Sigmoid colon (tissue), 7 donors: ENCODE measurements around the gene TAF5L. TPM values are rescaled to one million over a fixed set of nuclear protein-coding genes. Genes with fewer than 3 reads are reported as not detected.

Experiments
- DNase-seq: peaks from one replicate; pipeline ENCODE4 v3.0.0-alpha.2; 2019
- H3K27ac ChIP-seq, 4 donors: fragments of 200-600 bp; sonication (generic); one replicate each; pipeline ENCODE4 v1.5.1; 2016 to 2019; ENCODE audit warnings: mild to moderate bottlenecking in 1 of 4
- H3K27me3 ChIP-seq, 3 donors: fragments of 200-600 bp; sonication (generic); one replicate each; pipeline ENCODE4 v1.5.1; 2019; ENCODE audit warnings: mild to moderate bottlenecking in 1 of 3
- H3K36me3 ChIP-seq, 4 donors: fragments of 200-600 bp; sonication (generic); one replicate each; pipeline ENCODE4 v1.5.1; 2016 to 2019
- H3K4me1 ChIP-seq, 4 donors: fragments of 200-600 bp; sonication (generic); one replicate each; pipeline ENCODE4 v1.5.1; 2017 to 2019
- H3K4me3 ChIP-seq, 4 donors: fragments of 200-600 bp; sonication (generic); one replicate each; pipeline ENCODE4 v1.5.1; 2017 to 2019; ENCODE audit warnings: mild to moderate bottlenecking in 2 of 4, moderate library complexity in 1 of 4
- H3K9me3 ChIP-seq, 4 donors: fragments of 200-600 bp in 3 of 4; sonication (generic) in 3 of 4; one replicate each; pipeline versions ENCODE4 v1.5.1 to v1.6.1; 2013 to 2019
- EP300 ChIP-seq, 4 donors: sonication (generic); formaldehyde crosslinking; IDR thresholded peaks; one replicate each; pipeline ENCODE4 v1.6.1; 2017; ENCODE audit warnings: antibody characterized with exemption in 4 of 4
- POLR2A ChIP-seq, 2 donors: fragments of 450-650 bp; IDR thresholded peaks; one replicate each; pipeline ENCODE4 v1.6.1; 2016; ENCODE audit warnings: antibody characterized with exemption in 2 of 2, mild to moderate bottlenecking in 2 of 2, moderate library complexity in 2 of 2
- POLR2AphosphoS5 ChIP-seq, 4 donors: sonication (generic); formaldehyde crosslinking; IDR thresholded peaks; one replicate each; pipeline ENCODE4 v1.6.1; 2017; ENCODE audit warnings: antibody characterized with exemption in 4 of 4
- WGBS, 2 donors: extraction: QIAGEN DNeasy Blood & Tissue Kit; methylation state at CpG; one replicate each; pipeline ENCODE4 v1.1.7; 2013; 5-methylcytosine and 5-hydroxymethylcytosine counted together
- intact Hi-C: fragments of 100-400 bp; cut with DNase I; formaldehyde crosslinking; loops from one replicate; pipeline ENCODE4 v1.15.1; 2023
- polyA plus RNA-seq, 3 donors: library from polyadenylated mRNA; stranded (reverse); fragments of 200-250 nt; gene quantifications; one replicate each; pipeline ENCODE4 v1.2.3, GENCODE V29; 2013
- total RNA-seq, 4 donors: library from RNA; depleted of rRNA; stranded (reverse); fragments of >200 nt; gene quantifications; one replicate each; pipeline ENCODE4 v1.1.0, GENCODE V29; 2016
- TF ChIP-seq, protein P1 (sequence below), 4 experiments: fragments of 450-650 bp in 3 of 4; fragments of 200-600 bp in 1 of 4; IDR thresholded peaks; one replicate each; pipeline ENCODE4 v1.5.1; 2016 to 2019; ENCODE audit warnings: antibody characterized with exemption in 4 of 4, mild to moderate bottlenecking in 3 of 4, moderate library complexity in 2 of 4
- donor health status: healthy with polysubstance abuse.
- donor health status: Bipolar disorder and iron deficiency.
- donor health status: healthy.

The TAF5L gene
- total RNA-seq = 10 to 100 TPM; 11.1 to 18.0 (median 15.0) TPM
- 10 to 100 TPM; 10.6 to 13.7 (median 12.0) TPM for polyA plus RNA-seq

DNA sequence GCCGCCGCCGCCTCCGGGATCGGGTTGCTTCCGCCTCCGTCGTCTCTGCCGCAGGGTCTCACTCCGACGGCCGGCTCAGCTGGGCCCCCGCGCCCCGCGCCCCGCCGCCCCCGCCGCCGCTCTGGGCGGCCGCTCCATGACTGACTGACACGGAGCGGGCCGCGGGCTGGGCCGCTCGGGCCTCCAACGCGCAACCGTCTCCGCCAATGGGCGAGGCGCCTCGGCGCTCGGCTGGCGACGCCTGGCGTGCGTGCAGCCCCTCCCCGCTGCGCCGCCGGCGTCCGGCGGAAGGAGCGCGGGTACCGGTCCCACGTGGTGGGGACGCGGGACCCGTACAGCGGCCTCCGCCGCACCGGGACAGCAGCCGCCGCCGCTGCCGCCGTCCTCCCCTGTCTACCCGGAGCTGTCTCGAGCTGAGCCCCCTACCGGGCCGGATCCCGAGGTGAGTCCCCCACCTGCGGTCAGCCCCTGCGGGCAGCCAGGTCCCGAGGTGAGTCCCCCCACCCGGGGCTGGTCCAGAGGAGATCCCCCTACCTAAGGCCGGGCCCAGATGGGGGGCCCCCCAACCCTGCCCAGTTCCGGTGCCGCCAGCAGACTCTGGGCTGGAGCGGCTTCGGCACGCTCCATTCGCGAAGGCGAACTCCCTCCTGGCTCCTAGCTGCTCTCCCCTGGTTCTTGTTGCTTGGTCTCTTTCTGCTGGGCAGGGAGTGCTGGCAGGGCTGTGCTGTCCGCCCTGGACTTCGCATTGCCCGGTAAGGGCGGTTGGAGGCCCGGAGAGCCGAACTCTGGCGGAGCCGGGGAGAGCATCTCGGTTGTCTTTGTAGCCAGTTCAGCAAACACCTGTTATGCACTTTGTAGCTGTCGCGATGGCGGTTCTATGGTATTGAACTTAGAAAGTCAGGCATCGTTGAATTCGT is at the start of gene TAF5L, which contains the start of gene URB2:
Gene TAF5L (minus strand): TSS at position 208 of the 917 bp plus-strand sequence. CDS start 11,640 bp downstream, outside the sequence.
Gene URB2 (plus strand): TSS at position 333 of the 917 bp plus-strand sequence. CDS start 1,387 bp downstream, outside the sequence.
- 0 to 1% methylated on average over 97 of the region's 97 CpGs for WGBS, 2 donors

DNA sequence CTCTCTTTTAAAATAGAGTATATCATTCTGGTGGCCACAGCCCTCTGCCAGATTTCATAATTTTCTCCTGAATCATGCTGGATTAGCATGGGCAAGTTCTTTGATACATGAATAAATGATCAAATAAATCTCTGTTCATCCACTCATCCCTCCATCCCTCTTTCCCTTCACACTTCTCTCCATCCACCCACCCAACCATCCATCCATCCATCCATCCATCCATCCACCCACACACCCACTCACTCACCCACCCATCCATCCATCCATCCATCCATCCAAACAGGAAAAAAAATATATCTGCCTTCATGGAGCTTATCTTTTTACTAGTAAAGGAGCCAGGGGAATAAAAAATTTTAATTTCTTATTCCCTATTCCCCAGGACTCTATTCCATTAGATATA is 49.5 kb upstream of the TAF5L start:
- Histone ChIP-seq H3K4me3 (no peak overlapping the region), H3K36me3 (no peaks in the 10 kb centered on the region), H3K4me1 (no peaks in the 10 kb centered on the region), H3K27ac (no peak overlapping the region), H3K27me3 (no peaks in the 10 kb centered on the region), H3K9me3 (no peaks in the 10 kb centered on the region)
- no peak for DNase-seq
- TF ChIP-seq POLR2A (IDR thresholded peaks at IDR 0.05) (no peak), POLR2AphosphoS5 (IDR thresholded peaks at IDR 0.05) (no peak), EP300 (IDR thresholded peaks at IDR 0.05) (no peak)
- TF ChIP-seq, protein P1, sequence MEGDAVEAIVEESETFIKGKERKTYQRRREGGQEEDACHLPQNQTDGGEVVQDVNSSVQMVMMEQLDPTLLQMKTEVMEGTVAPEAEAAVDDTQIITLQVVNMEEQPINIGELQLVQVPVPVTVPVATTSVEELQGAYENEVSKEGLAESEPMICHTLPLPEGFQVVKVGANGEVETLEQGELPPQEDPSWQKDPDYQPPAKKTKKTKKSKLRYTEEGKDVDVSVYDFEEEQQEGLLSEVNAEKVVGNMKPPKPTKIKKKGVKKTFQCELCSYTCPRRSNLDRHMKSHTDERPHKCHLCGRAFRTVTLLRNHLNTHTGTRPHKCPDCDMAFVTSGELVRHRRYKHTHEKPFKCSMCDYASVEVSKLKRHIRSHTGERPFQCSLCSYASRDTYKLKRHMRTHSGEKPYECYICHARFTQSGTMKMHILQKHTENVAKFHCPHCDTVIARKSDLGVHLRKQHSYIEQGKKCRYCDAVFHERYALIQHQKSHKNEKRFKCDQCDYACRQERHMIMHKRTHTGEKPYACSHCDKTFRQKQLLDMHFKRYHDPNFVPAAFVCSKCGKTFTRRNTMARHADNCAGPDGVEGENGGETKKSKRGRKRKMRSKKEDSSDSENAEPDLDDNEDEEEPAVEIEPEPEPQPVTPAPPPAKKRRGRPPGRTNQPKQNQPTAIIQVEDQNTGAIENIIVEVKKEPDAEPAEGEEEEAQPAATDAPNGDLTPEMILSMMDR (IDR thresholded peaks at IDR 0.05) = no peak
- intact Hi-C loops = no loop called here

More for the DNA sequence above, at the start of gene TAF5L, which contains the start of gene URB2:
- Histone ChIP-seq H3K27ac (peak within 1 kb of the TSS; percentile 88 to 95 (median 92)), H3K36me3 (no peaks in the 10 kb centered on the region), H3K4me1 (peaks cover 0 to 52% (median 37%) of the 10 kb centered on the region in 4 donors), H3K27me3 (no peaks in the 10 kb centered on the region), H3K4me3 (peak within 1 kb of the TSS; percentile 70 to 96 (median 84)), H3K9me3 (no peaks in the 10 kb centered on the region)
- DNase-seq = peak; percentile 94
- intact Hi-C loops = loop anchor here (1.0 kb wide), 1 partner anchor 67 kb away; no protein-coding TSS in a partner anchor
- TF ChIP-seq, protein P1 (IDR thresholded peaks at IDR 0.05) = no peak
- TF ChIP-seq POLR2AphosphoS5 (IDR thresholded peaks at IDR 0.05) (peak in 3 of 4 donors; percentile 47 to 68 (median 53)), POLR2A (IDR thresholded peaks at IDR 0.05) (no peak), EP300 (IDR thresholded peaks at IDR 0.05) (no peak)

DNA sequence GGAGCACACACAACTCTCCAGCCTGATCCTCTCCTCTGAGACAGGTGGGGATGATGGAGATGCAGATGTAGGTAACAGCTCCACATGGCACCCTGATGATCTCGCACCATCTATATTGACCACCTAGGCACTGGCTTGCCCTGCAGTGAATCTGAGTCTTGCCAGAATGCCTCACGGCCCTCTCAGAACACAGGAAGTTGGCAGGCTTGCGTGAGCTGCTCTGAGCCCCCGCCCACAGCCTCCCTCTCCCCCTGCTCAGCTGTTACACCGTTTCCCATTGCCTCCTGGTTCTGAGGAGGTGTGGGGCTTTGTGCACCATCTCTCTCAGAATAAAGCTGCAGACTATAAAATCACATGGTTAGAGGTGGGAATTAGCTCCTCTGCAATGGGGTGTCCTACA is 48.1 kb upstream of the TAF5L start:
- TF ChIP-seq POLR2A (IDR thresholded peaks at IDR 0.05) (no peak), POLR2AphosphoS5 (IDR thresholded peaks at IDR 0.05) (no peak), EP300 (IDR thresholded peaks at IDR 0.05) (no peak)
- TF ChIP-seq, protein P1 (IDR thresholded peaks at IDR 0.05) = no peak
- 51 to 74% methylated on average over 5 of the region's 5 CpGs for WGBS, 2 donors

DNA sequence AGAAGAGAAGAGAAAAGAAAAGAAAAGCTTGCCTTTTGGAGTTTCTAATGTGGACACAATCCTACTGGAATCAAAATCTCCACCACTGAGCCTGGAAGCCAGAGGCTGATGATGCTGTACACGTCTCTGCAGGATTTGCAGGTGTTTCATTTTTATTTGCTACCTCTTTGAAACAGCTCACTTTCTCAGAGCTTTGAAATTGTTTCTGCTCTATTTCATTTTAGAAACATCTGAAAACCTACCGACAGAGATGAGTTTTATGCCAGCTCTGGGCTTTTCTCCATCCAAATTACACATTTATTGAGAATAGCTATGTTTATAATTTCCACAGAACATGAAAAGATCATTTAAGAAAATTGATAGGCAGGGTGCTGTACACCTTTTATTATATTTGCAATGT is 46.3 kb upstream of the TAF5L start:
- no peak for DNase-seq
- Histone ChIP-seq H3K27ac (no peak overlapping the region), H3K4me3 (no peak overlapping the region), H3K4me1 (no peaks in the 10 kb centered on the region), H3K36me3 (no peaks in the 10 kb centered on the region), H3K27me3 (no peaks in the 10 kb centered on the region), H3K9me3 (no peaks in the 10 kb centered on the region)
- TF ChIP-seq EP300 (IDR thresholded peaks at IDR 0.05) = no peak
- TF ChIP-seq POLR2AphosphoS5 (IDR thresholded peaks at IDR 0.05) = no peak
- TF ChIP-seq POLR2A (IDR thresholded peaks at IDR 0.05) = no peak
- TF ChIP-seq, protein P1 (IDR thresholded peaks at IDR 0.05) = no peak
- 21 to 70% methylated on average over 2 of the region's 2 CpGs for WGBS, 2 donors
- intact Hi-C loops = no loop called here

More for the DNA sequence above, 48.1 kb upstream of the TAF5L start:
- Histone ChIP-seq H3K4me1 (no peaks in the 10 kb centered on the region), H3K9me3 (no peaks in the 10 kb centered on the region), H3K36me3 (no peaks in the 10 kb centered on the region), H3K27me3 (no peaks in the 10 kb centered on the region), H3K27ac (no peak overlapping the region), H3K4me3 (no peak overlapping the region)
- intact Hi-C loops = no loop called here
- no peak for DNase-seq
